ENCODE data around the gene FHAD1. TPM values are rescaled to one million over a fixed set of nuclear protein-coding genes. Genes with fewer than 3 reads are reported as not detected.

FHAD1 gene
- total RNA-seq, 1 experiment from 2014 or later, result 3.5 TPM

GRCh38 chr1:15353839-15354579 is 107.0 kb downstream of the FHAD1 start:
- no peaks in the 10 kb centered on the region for H3K36me3 ChIP-seq (ENCODE audit: control insufficient read depth in 1 of 2, insufficient read depth in 2 of 2, low read length in 2 of 2)
- H4K20me1 ChIP-seq (ENCODE audit: insufficient read depth), result no peaks in the 10 kb centered on the region
- ATAC-seq (0 out of 2 replicates have a peak, but pooled peaks have one; percentile 9), DNase-seq (ENCODE audit: low read depth, low spot score) (peak; percentile 58)
- H3K9ac ChIP-seq (ENCODE audit: low read length), result peak overlapping the region; percentile 62
- intact Hi-C loops (cut with micrococcal nuclease), result no loop called here
- no TSS peak for BruUV-seq (replicated peaks)
- ChIA-PET POLR2A (no interaction called here), RAD21 (ENCODE audit: low non-redundant PET in 1 of 2, low total read pairs in 2 of 2, uncharacterized antibody in 2 of 2, unreplicated experiment in 2 of 2) (no interaction called here), CTCF (interaction anchor here (1.8 kb wide), 1 partner anchor 30 kb away, joined by 4 read pairs; no protein-coding TSS in a partner anchor)
- no peak overlapping the region for H2AFZ ChIP-seq (ENCODE audit: low read depth, low read length, poor library complexity, severe bottlenecking)
- TF ChIP-seq TCF7L2 (IDR thresholded peaks at IDR 0.05; ENCODE audit: borderline replicate concordance, extremely low read depth, insufficient read depth, insufficient read length) (peak; percentile 10), RAD21 (IDR thresholded peaks at IDR 0.05; ENCODE audit: low read depth) (no peak)
- H3K79me2 ChIP-seq (ENCODE audit: insufficient read depth, low read length), result no peaks in the 10 kb centered on the region
- H3K4me3 ChIP-seq (replicated peaks in 1 of 2; ENCODE audit: low read depth in 1 of 2, low read length in 2 of 2), result peak overlapping the region; percentile 2 to 34; a peak in 2 of 4 replicates
- H3K9me2 ChIP-seq (ENCODE audit: insufficient read depth), result no peaks in the 10 kb centered on the region
- peaks cover 75 to 100% of the 10 kb centered on the region in 2 experiments for H3K4me1 ChIP-seq (ENCODE audit: control insufficient read depth in 1 of 2, insufficient read depth in 2 of 2, low read length in 2 of 2)
- no peaks in the 10 kb centered on the region for H3K27me3 ChIP-seq (ENCODE audit: insufficient read depth, low read length)
- no peaks in the 10 kb centered on the region for H3K9me3 ChIP-seq (ENCODE audit: control insufficient read depth in 1 of 2, insufficient read depth in 1 of 2, low read depth in 1 of 2, low read length in 2 of 2)
- peak overlapping the region; percentile 69 for H3K4me2 ChIP-seq (ENCODE audit: low read length)
- peak overlapping the region; percentile 80 for H3K27ac ChIP-seq (ENCODE audit: low read depth, low read length)

GRCh38 chr1:15354580-15354965 is 107.5 kb downstream of the FHAD1 start:
- POLR2A ChIA-PET, result no interaction called here
- DNase-seq (ENCODE audit: low read depth, low spot score), result peak; percentile 23
- no peaks in the 10 kb centered on the region for H4K20me1 ChIP-seq (ENCODE audit: insufficient read depth)
- intact Hi-C loops (cut with micrococcal nuclease), result no loop called here
- peak overlapping the region in 1 of 2 experiments; percentile 34; a peak in 2 of 4 replicates for H3K4me3 ChIP-seq (replicated peaks in 1 of 2; ENCODE audit: low read depth in 1 of 2, low read length in 2 of 2)
- ATAC-seq, result 0 out of 2 replicates have a peak, but pooled peaks have one; percentile 12
- no peaks in the 10 kb centered on the region for H3K79me2 ChIP-seq (ENCODE audit: insufficient read depth, low read length)
- peak overlapping the region; percentile 80 for H3K27ac ChIP-seq (ENCODE audit: low read depth, low read length)
- RAD21 ChIA-PET (ENCODE audit: low non-redundant PET in 1 of 2, low total read pairs in 2 of 2, uncharacterized antibody in 2 of 2, unreplicated experiment in 2 of 2), result no interaction called here
- no peaks in the 10 kb centered on the region for H3K9me2 ChIP-seq (ENCODE audit: insufficient read depth)
- H3K27me3 ChIP-seq (ENCODE audit: insufficient read depth, low read length), result no peaks in the 10 kb centered on the region
- peak overlapping the region; percentile 69 for H3K4me2 ChIP-seq (ENCODE audit: low read length)
- no peak for TF ChIP-seq EZH2phosphoT487 (IDR thresholded peaks at IDR 0.05; ENCODE audit: borderline replicate concordance)
- TF ChIP-seq FOSL1 (IDR thresholded peaks at IDR 0.05; ENCODE audit: low read depth), result no peak
- TF ChIP-seq POLR2AphosphoS5 (IDR thresholded peaks at IDR 0.05; ENCODE audit: low read depth, low read length), result no peak
- H3K36me3 ChIP-seq (ENCODE audit: control insufficient read depth in 1 of 2, insufficient read depth in 2 of 2, low read length in 2 of 2), result no peaks in the 10 kb centered on the region
- peak overlapping the region; percentile 62 for H3K9ac ChIP-seq (ENCODE audit: low read length)
- H3K4me1 ChIP-seq (ENCODE audit: control insufficient read depth in 1 of 2, insufficient read depth in 2 of 2, low read length in 2 of 2), result peaks cover 75 to 97% of the 10 kb centered on the region in 2 experiments
- no TSS peak for BruUV-seq (replicated peaks)
- CTCF ChIA-PET, result interaction anchor here (1.8 kb wide), 1 partner anchor 31 kb away, joined by 4 read pairs; no protein-coding TSS in a partner anchor
- no peak overlapping the region for H2AFZ ChIP-seq (ENCODE audit: low read depth, low read length, poor library complexity, severe bottlenecking)
- H3K9me3 ChIP-seq (ENCODE audit: control insufficient read depth in 1 of 2, insufficient read depth in 1 of 2, low read depth in 1 of 2, low read length in 2 of 2), result no peaks in the 10 kb centered on the region

All from HCT116 (cell line).